ENCODE results near the gene MPPED2.

MPPED2 gene

DNA sequence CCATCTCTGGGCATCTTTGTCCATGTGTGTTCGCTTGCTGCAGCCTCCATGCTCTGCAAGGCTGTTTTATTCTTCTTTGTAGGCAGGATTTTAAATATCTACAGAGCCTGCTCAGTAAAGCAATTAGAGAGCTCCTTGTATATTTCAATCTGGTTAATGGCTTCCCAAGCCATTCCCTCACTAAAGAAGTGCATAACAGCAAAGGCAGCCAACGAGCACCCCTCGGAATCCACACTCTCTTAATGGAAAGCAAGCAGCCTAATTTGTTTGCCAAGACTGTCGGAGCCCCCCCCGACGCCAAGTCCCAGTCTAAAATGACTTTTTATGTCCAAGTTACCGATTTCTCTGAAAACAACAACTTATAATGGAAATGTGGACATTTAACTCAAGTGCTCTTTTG is 139.6 kb downstream of the MPPED2 start:
- Histone ChIP-seq H3K9ac (ENCODE audit: low read depth, low read length) (no peak overlapping the region), H3K4me3 (ENCODE audit: low read depth, low read length) (no peak overlapping the region), H3K4me1 (ENCODE audit: control insufficient read depth, insufficient read depth, low read length) (peaks cover 22% of the 10 kb centered on the region), H3K36me3 (ENCODE audit: control insufficient read depth, insufficient read depth, low read length) (no peaks in the 10 kb centered on the region), H3K9me3 (ENCODE audit: control insufficient read depth, insufficient read depth, low read length) (no peaks in the 10 kb centered on the region), H3K27me3 (ENCODE audit: control insufficient read depth, insufficient read depth, low read length) (peaks cover 5% of the 10 kb centered on the region)

DNA sequence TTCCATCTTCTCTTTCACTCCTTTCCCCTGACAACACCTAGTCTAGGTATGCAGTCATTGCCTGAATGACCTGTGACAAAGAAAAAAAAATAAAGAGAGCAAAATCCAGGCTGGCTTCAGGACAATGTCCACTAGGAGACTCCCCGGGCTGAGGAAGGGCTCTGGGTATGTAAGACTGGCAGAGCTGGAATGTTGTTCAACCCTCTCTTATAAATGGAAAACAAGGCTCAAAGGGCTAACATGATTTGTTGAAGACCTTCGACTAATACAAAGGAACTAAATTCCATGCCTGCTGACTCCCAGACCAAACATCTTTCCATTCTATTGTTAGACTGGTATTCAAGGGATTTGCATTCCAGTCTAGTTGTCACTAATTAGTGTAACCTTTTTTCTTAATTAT is 141.1 kb downstream of the MPPED2 start:
- no peaks in the 10 kb centered on the region for H3K36me3 ChIP-seq (ENCODE audit: control insufficient read depth, insufficient read depth, low read length)
- H3K4me1 ChIP-seq (ENCODE audit: control insufficient read depth, insufficient read depth, low read length) = peaks cover 22% of the 10 kb centered on the region
- no peak overlapping the region for H3K4me3 ChIP-seq (ENCODE audit: low read depth, low read length)
- H3K27me3 ChIP-seq (ENCODE audit: control insufficient read depth, insufficient read depth, low read length) = peaks cover 5% of the 10 kb centered on the region
- H3K9me3 ChIP-seq (ENCODE audit: control insufficient read depth, insufficient read depth, low read length) = no peaks in the 10 kb centered on the region
- H3K9ac ChIP-seq (ENCODE audit: low read depth, low read length) = no peak overlapping the region

DNA sequence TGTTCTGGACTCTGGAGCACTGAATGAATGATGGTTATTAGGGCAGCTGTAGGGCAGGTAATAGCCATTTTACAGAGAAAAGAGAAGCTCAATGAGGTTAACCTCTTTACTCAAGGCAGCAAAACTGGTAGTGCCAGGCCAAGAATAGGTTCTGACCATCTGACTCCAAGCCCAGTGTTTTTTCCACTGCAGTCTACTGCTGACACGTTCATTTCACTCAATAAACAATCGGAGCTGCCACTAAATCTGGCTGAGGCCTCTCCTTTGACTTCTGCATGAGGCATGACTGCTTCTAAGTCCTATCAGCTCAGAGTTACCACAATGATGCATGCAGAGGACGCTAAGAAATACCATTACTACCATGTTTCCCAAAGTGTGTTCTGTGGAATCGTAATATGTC is 145.6 kb downstream of the MPPED2 start:
- H3K9ac ChIP-seq (ENCODE audit: low read depth, low read length) = no peak overlapping the region
- H3K4me3 ChIP-seq (ENCODE audit: low read depth, low read length) = no peak overlapping the region
- H3K9me3 ChIP-seq (ENCODE audit: control insufficient read depth, insufficient read depth, low read length) = no peaks in the 10 kb centered on the region
- no peaks in the 10 kb centered on the region for H3K27me3 ChIP-seq (ENCODE audit: control insufficient read depth, insufficient read depth, low read length)
- H3K36me3 ChIP-seq (ENCODE audit: control insufficient read depth, insufficient read depth, low read length) = no peaks in the 10 kb centered on the region
- peaks cover 7% of the 10 kb centered on the region for H3K4me1 ChIP-seq (ENCODE audit: control insufficient read depth, insufficient read depth, low read length)

DNA sequence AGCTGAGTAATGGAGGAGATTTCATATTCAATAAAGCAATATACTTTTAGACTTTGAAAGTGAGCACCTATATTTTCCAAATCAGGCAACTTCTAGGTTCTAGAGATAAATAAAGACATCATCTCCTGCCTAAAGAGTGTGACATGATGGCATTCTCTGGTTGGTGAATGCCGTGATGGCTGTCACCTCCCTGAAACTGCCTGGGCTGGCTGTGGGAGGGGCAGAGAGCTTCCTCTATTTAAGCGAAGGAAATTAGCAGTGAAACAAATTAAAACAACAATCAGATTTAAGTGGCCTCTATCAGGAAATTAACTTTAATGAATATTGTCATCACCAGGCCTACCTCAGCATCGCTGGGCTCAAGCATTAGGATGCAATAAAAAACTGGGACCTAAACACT is 149.4 kb downstream of the MPPED2 start:
- Histone ChIP-seq H3K4me3 (ENCODE audit: low read depth, low read length) (no peak overlapping the region), H3K27me3 (ENCODE audit: control insufficient read depth, insufficient read depth, low read length) (no peaks in the 10 kb centered on the region)

DNA sequence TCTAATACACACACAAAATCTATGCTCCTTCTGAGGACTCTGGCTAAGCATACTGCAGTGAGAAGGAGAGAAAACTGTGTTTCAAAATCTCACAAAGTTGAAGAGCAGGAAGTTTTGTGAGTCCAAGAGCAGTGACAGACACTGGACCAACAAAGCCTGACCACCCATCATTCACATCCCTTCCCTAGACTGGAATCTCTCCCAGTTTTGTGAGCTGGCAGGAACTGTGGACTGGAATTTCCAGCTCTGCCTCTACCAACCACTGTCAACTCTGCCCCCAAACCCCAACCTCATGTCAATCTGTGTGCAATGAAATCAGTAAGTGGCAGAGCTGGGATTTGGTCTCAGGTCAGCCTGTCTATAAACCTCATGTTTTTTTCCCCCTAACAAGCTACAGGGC is 150.7 kb downstream of the MPPED2 start:
- no peaks in the 10 kb centered on the region for H3K36me3 ChIP-seq (ENCODE audit: control insufficient read depth, insufficient read depth, low read length)
- no peak overlapping the region for H3K4me3 ChIP-seq (ENCODE audit: low read depth, low read length)
- no peak overlapping the region for H3K9ac ChIP-seq (ENCODE audit: low read depth, low read length)
- no peaks in the 10 kb centered on the region for H3K9me3 ChIP-seq (ENCODE audit: control insufficient read depth, insufficient read depth, low read length)
- H3K4me1 ChIP-seq (ENCODE audit: control insufficient read depth, insufficient read depth, low read length) = no peaks in the 10 kb centered on the region
- H3K27me3 ChIP-seq (ENCODE audit: control insufficient read depth, insufficient read depth, low read length) = no peaks in the 10 kb centered on the region

More for the DNA sequence above, 149.4 kb downstream of the MPPED2 start:
- Histone ChIP-seq H3K36me3 (ENCODE audit: control insufficient read depth, insufficient read depth, low read length) (no peaks in the 10 kb centered on the region), H3K9ac (ENCODE audit: low read depth, low read length) (no peak overlapping the region), H3K4me1 (ENCODE audit: control insufficient read depth, insufficient read depth, low read length) (no peaks in the 10 kb centered on the region), H3K9me3 (ENCODE audit: control insufficient read depth, insufficient read depth, low read length) (no peaks in the 10 kb centered on the region)

DNA sequence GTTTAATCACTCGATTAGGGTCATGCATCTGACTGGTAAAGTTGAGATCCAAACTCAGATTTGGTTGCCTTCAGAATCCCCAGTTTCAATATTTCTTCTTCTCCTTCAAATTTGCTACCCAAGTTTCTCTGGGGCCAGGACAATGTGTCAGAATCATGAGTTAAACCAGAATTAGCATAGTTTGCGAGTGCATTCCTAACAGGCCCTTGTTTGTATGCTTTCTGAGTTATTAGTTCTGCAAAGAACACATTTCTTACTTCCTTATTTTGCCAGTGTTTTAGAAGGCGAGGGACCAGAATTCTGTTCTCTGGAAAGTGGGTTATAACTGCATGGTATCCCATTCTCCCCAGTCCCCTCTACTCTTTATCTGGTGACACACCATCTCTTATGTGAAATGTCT is 151.3 kb downstream of the MPPED2 start:
- H3K36me3 ChIP-seq (ENCODE audit: control insufficient read depth, insufficient read depth, low read length) = no peaks in the 10 kb centered on the region
- H3K4me1 ChIP-seq (ENCODE audit: control insufficient read depth, insufficient read depth, low read length) = no peaks in the 10 kb centered on the region
- no peaks in the 10 kb centered on the region for H3K9me3 ChIP-seq (ENCODE audit: control insufficient read depth, insufficient read depth, low read length)
- no peak overlapping the region for H3K9ac ChIP-seq (ENCODE audit: low read depth, low read length)
- no peak overlapping the region for H3K4me3 ChIP-seq (ENCODE audit: low read depth, low read length)
- H3K27me3 ChIP-seq (ENCODE audit: control insufficient read depth, insufficient read depth, low read length) = no peaks in the 10 kb centered on the region

DNA sequence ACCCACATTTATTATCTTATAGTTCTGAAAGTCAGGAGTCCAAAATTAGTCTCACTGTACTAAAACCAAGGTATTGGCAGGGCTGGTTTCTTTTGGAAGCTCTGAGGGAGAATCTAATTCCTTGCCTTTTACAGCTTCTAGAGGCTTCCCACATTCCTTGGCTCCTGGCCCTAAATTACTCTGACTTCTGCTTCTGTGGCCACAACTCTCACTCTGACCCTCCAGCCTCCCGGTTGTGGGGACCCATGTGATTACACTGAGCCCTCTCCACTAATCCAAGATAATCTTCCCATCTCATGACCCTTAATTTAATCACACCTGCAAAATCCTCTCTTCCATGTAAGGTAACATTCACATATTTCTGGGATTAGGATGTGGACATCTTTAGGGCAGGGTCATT is 152.3 kb downstream of the MPPED2 start:
- H3K9ac ChIP-seq (ENCODE audit: low read depth, low read length) = no peak overlapping the region
- H3K4me3 ChIP-seq (ENCODE audit: low read depth, low read length) = no peak overlapping the region
- H3K4me1 ChIP-seq (ENCODE audit: control insufficient read depth, insufficient read depth, low read length) = no peaks in the 10 kb centered on the region
- H3K9me3 ChIP-seq (ENCODE audit: control insufficient read depth, insufficient read depth, low read length) = no peaks in the 10 kb centered on the region
- H3K36me3 ChIP-seq (ENCODE audit: control insufficient read depth, insufficient read depth, low read length) = no peaks in the 10 kb centered on the region
- no peaks in the 10 kb centered on the region for H3K27me3 ChIP-seq (ENCODE audit: control insufficient read depth, insufficient read depth, low read length)

DNA sequence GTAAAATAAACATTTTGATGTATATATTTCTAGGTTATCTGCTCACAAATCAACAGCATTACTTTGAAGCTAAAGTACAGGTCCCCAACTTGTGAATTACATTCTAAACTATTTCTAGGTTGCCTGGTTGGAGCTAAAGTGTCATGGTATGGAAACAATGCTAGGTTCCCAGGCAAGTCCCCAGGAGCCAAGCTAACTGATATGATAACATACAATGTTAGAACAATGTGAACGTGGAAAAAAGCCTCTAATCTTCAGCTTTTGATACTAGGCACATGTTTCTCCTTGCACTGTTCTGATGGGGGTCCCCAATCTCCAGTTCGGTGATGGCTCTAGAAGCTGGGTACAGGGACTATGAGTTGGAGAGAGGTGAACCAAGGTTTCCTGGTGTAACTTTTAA is 153.4 kb downstream of the MPPED2 start:
- Histone ChIP-seq H3K27me3 (ENCODE audit: control insufficient read depth, insufficient read depth, low read length) (no peaks in the 10 kb centered on the region), H3K4me3 (ENCODE audit: low read depth, low read length) (no peak overlapping the region), H3K9me3 (ENCODE audit: control insufficient read depth, insufficient read depth, low read length) (no peaks in the 10 kb centered on the region), H3K9ac (ENCODE audit: low read depth, low read length) (no peak overlapping the region), H3K4me1 (ENCODE audit: control insufficient read depth, insufficient read depth, low read length) (no peaks in the 10 kb centered on the region), H3K36me3 (ENCODE audit: control insufficient read depth, insufficient read depth, low read length) (no peaks in the 10 kb centered on the region)

DNA sequence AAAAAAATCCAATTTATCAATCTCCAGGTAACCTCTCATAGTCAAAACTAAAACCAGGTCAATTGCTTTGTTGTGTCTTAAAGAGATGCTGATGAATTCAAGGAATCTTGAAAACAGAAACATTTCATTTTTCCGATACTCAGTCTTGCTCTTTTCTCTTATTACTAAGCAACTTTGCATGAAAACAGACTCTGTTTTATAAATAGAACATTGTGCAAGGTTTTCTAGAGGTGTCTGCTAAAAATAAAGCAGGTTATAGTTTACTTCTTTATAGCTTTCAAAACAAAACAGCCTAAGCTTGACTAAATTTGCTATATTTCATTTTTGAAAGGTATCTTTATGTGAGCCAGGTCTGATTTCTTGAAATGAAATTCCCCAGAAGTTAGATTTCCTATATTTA is 154.0 kb downstream of the MPPED2 start:
- H3K4me3 ChIP-seq (ENCODE audit: low read depth, low read length) = no peak overlapping the region
- no peaks in the 10 kb centered on the region for H3K36me3 ChIP-seq (ENCODE audit: control insufficient read depth, insufficient read depth, low read length)
- H3K9ac ChIP-seq (ENCODE audit: low read depth, low read length) = no peak overlapping the region
- H3K9me3 ChIP-seq (ENCODE audit: control insufficient read depth, insufficient read depth, low read length) = no peaks in the 10 kb centered on the region
- H3K27me3 ChIP-seq (ENCODE audit: control insufficient read depth, insufficient read depth, low read length) = no peaks in the 10 kb centered on the region
- no peaks in the 10 kb centered on the region for H3K4me1 ChIP-seq (ENCODE audit: control insufficient read depth, insufficient read depth, low read length)

DNA sequence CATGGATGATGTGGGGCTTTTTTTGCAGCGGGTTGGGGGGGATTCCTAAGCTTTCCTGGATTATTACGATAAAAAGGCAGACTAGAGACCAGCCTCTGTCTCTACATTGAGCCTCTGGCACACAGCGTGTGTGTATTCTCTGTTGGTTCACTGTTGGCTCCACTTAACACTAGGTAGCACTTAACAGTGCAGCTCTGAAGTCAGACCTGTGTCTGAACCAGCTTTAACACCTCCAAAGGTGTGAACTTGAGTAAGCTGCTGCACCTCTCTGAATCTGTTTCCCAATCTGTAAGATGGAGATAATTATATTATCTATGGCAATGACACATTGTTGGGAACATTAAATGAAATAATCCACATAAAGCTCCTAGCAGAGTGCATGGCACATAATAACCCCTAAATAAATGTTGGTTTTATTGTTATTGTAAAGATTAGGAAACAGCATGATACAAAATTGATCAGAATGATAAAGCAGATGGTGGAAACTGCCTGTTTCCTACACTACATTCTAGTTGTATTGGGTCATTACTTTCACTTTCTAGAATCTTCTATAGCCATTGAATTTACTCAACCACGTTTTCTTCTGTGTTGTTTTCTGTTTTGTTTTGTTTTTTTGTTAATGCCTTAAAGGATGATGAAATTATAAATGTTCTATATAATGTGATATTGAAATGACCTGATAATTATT is 154.9 kb downstream of the MPPED2 start:
- Histone ChIP-seq H3K9me3 (ENCODE audit: control insufficient read depth, insufficient read depth, low read length) (no peaks in the 10 kb centered on the region), H3K4me1 (ENCODE audit: control insufficient read depth, insufficient read depth, low read length) (no peaks in the 10 kb centered on the region), H3K9ac (ENCODE audit: low read depth, low read length) (no peak overlapping the region), H3K27me3 (ENCODE audit: control insufficient read depth, insufficient read depth, low read length) (no peaks in the 10 kb centered on the region), H3K4me3 (ENCODE audit: low read depth, low read length) (no peak overlapping the region), H3K36me3 (ENCODE audit: control insufficient read depth, insufficient read depth, low read length) (no peaks in the 10 kb centered on the region)

DNA sequence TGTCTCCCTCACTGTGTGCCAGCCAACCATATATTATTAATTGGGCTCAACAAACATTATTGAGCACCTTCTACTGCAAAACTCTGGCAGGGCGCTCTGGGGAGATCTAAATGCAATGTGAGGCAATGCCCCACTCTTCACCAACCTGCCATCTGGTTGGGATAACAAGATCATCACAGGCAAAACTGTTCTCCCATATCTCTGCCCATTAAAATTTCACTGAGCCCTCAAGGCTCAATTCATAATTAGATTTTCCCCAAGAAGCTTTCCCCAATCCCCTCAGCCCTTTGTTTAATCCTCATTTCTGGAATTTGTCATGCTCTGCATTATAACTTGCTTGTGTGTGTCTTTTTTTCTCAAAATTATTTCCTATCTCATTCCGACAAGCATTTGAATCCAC is 156.6 kb downstream of the MPPED2 start:
- Histone ChIP-seq H3K4me3 (ENCODE audit: low read depth, low read length) (no peak overlapping the region), H3K9me3 (ENCODE audit: control insufficient read depth, insufficient read depth, low read length) (no peaks in the 10 kb centered on the region), H3K36me3 (ENCODE audit: control insufficient read depth, insufficient read depth, low read length) (no peaks in the 10 kb centered on the region), H3K27me3 (ENCODE audit: control insufficient read depth, insufficient read depth, low read length) (no peaks in the 10 kb centered on the region), H3K4me1 (ENCODE audit: control insufficient read depth, insufficient read depth, low read length) (no peaks in the 10 kb centered on the region), H3K9ac (ENCODE audit: low read depth, low read length) (no peak overlapping the region)

DNA sequence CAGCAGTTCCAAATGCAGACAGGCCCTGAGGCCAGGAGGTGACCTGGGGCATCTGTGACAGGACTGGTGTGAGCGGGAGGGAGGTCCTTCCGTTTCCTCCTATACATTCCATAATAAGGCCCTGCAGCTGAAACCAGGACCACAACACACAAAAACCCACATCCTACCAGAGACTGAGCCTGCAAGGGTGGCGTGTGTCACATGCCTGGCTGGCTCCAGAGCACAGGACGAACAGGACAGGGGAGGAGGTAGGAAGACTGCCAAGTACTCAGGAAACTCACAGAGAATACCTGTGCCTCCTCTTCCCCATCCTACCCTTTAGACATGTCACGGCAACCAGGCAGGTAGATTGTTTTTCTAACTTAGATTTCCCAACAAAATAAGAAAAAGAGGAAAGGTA is 159.4 kb downstream of the MPPED2 start:
- Histone ChIP-seq H3K27me3 (ENCODE audit: control insufficient read depth, insufficient read depth, low read length) (no peaks in the 10 kb centered on the region), H3K9ac (ENCODE audit: low read depth, low read length) (no peak overlapping the region), H3K9me3 (ENCODE audit: control insufficient read depth, insufficient read depth, low read length) (no peaks in the 10 kb centered on the region), H3K36me3 (ENCODE audit: control insufficient read depth, insufficient read depth, low read length) (no peaks in the 10 kb centered on the region), H3K4me3 (ENCODE audit: low read depth, low read length) (no peak overlapping the region), H3K4me1 (ENCODE audit: control insufficient read depth, insufficient read depth, low read length) (peaks cover 14% of the 10 kb centered on the region)

All from iPS-15b (cell line).